Epithelial cell of proximal tubule (primary cell): ENCODE measurements around the gene FAM185A. TPM values are rescaled to one million over a fixed set of nuclear protein-coding genes. Genes with fewer than 3 reads are reported as not detected.
"Not testable (repeated sequence)": the region's sequence is repeated elsewhere in the genome, so short reads cannot be mapped to it uniquely, and the experiment has no call there.

ENCODE experiments used
- DNase-seq: peaks from one replicate; pipeline ENCODE4 v3.0.0-alpha.2; 2011; ENCODE audit warnings: low read depth
- H3K4me3 ChIP-seq: 2 replicates; pipeline ENCODE4 v1.5.1; 2011; ENCODE audit warnings: low read depth, mild to moderate bottlenecking, low read length
- total RNA-seq: library from RNA; depleted of rRNA; stranded (reverse); fragments of >200 nt; gene quantifications from 2 replicates; pipeline ENCODE4 v1.2.3, GENCODE V29; 2015

FAM185A gene
- total RNA-seq, result 9.1 and 13.9 TPM in 2 replicates

GRCh38 chr7:102748605-102749444 is at the start of gene FAM185A:
FAM185A (plus strand) TSS chr7:102748999; CDS start chr7:102749208, 209 bp downstream.
- DNase-seq, result peak; percentile 96

GRCh38 chr7:102713011-102713690 is 35.6 kb upstream of the FAM185A start:
- not testable (repeated sequence) for H3K4me3 ChIP-seq, DNase-seq

More at GRCh38 chr7:102748605-102749444, at the start of gene FAM185A:
- peak within 1 kb of the TSS; percentile 70 for H3K4me3 ChIP-seq

GRCh38 chr7:102713691-102714080 is 35.1 kb upstream of the FAM185A start:
- not testable (repeated sequence) for H3K4me3 ChIP-seq, DNase-seq

- H3K4me3 ChIP-seq, DNase-seq: not testable (repeated sequence)
Observed at GRCh38 chr7:102714774-102715522, 33.9 kb upstream of the FAM185A start.

- not testable (repeated sequence) for DNase-seq
Observed at GRCh38 chr7:102715718-102716117, 33.1 kb upstream of the FAM185A start.

GRCh38 chr7:102718491-102718890 is 30.3 kb upstream of the FAM185A start:
- not testable (repeated sequence) for H3K4me3 ChIP-seq, DNase-seq

More at GRCh38 chr7:102715718-102716117, 33.1 kb upstream of the FAM185A start:
- H3K4me3 ChIP-seq, result not testable (repeated sequence)

GRCh38 chr7:102726170-102726569 is 22.6 kb upstream of the FAM185A start:
- not testable (repeated sequence) for H3K4me3 ChIP-seq, DNase-seq

- not testable (repeated sequence) for H3K4me3 ChIP-seq, DNase-seq
Observed at GRCh38 chr7:102729670-102730069, 19.1 kb upstream of the FAM185A start.

- H3K4me3 ChIP-seq, DNase-seq: not testable (repeated sequence)
Observed at GRCh38 chr7:102730431-102730830, 18.4 kb upstream of the FAM185A start.

- not testable (repeated sequence) for H3K4me3 ChIP-seq, DNase-seq
Observed at GRCh38 chr7:102742002-102742771, 6.6 kb upstream of the FAM185A start.

GRCh38 chr7:102743861-102744260 is 4.9 kb upstream of the FAM185A start:
- not testable (repeated sequence) for H3K4me3 ChIP-seq, DNase-seq

GRCh38 chr7:102745494-102746288 is 3.1 kb upstream of the FAM185A start:
- DNase-seq, result not testable (repeated sequence)

GRCh38 chr7:102749445-102749786 is 617 bp downstream of the FAM185A start:
- DNase-seq, result not testable (repeated sequence)

More at GRCh38 chr7:102745494-102746288, 3.1 kb upstream of the FAM185A start:
- not testable (repeated sequence) for H3K4me3 ChIP-seq

More at GRCh38 chr7:102749445-102749786, 617 bp downstream of the FAM185A start:
- peak overlapping the region; percentile 70 for H3K4me3 ChIP-seq
